ENCODE results near the gene APCDD1.

Gene APCDD1

GRCh38 chr18:10514601-10515000 lies 60.2 kb downstream of the APCDD1 start:
- no peak for DNase-seq
- ChIA-PET POLR2A (no interaction called here), CTCF (interaction anchor here (1.2 to 1.8 kb wide), 4 partner anchors 24 to 543 kb away, joined by 4 to 6 read pairs (median 6); no protein-coding TSS in a partner anchor)
- Histone ChIP-seq H3K27me3 (replicated peaks in 2 of 5; ENCODE audit: control insufficient read depth in 4 of 5, insufficient read depth in 5 of 5, low read length in 4 of 5) (no peaks in the 10 kb centered on the region), H3K27ac (ENCODE audit: insufficient read depth in 1 of 2, low read depth in 1 of 2, low read length in 2 of 2, poor library complexity in 1 of 2, severe bottlenecking in 2 of 2) (no peak overlapping the region), H3K36me3 (ENCODE audit: control insufficient read depth in 4 of 4, insufficient read depth in 4 of 4, low read length in 3 of 4) (no peaks in the 10 kb centered on the region), H3K9me3 (ENCODE audit: control extremely low read depth in 1 of 5, control insufficient read depth in 4 of 5, insufficient read depth in 2 of 5, low read depth in 1 of 5, low read length in 4 of 5) (peaks cover 0 to 3% (median 0%) of the 10 kb centered on the region in 5 experiments), H3K4me3 (ENCODE audit: control insufficient read depth in 1 of 7, extremely low read depth in 1 of 7, insufficient read depth in 4 of 7, low read depth in 2 of 7, low read length in 6 of 7) (no peak overlapping the region), H3K4me1 (ENCODE audit: control extremely low read depth in 1 of 4, control insufficient read depth in 4 of 4, insufficient read depth in 4 of 4, low read length in 3 of 4) (peaks cover 0 to 20% (median 14%) of the 10 kb centered on the region in 4 experiments)

GRCh38 chr18:10515456-10515855 lies 61.0 kb downstream of the APCDD1 start:
- Histone ChIP-seq H3K27me3 (replicated peaks in 2 of 5; ENCODE audit: control insufficient read depth in 4 of 5, insufficient read depth in 5 of 5, low read length in 4 of 5) (no peaks in the 10 kb centered on the region), H3K36me3 (ENCODE audit: control insufficient read depth in 4 of 4, insufficient read depth in 4 of 4, low read length in 3 of 4) (no peaks in the 10 kb centered on the region), H3K9me3 (ENCODE audit: control extremely low read depth in 1 of 5, control insufficient read depth in 4 of 5, insufficient read depth in 2 of 5, low read depth in 1 of 5, low read length in 4 of 5) (peaks cover 0 to 3% (median 0%) of the 10 kb centered on the region in 5 experiments), H3K4me1 (ENCODE audit: control extremely low read depth in 1 of 4, control insufficient read depth in 4 of 4, insufficient read depth in 4 of 4, low read length in 3 of 4) (peaks cover 0 to 24% (median 15%) of the 10 kb centered on the region in 4 experiments), H3K4me3 (ENCODE audit: control insufficient read depth in 1 of 7, extremely low read depth in 1 of 7, insufficient read depth in 4 of 7, low read depth in 2 of 7, low read length in 6 of 7) (no peak overlapping the region), H3K27ac (ENCODE audit: insufficient read depth in 1 of 2, low read depth in 1 of 2, low read length in 2 of 2, poor library complexity in 1 of 2, severe bottlenecking in 2 of 2) (no peak overlapping the region)
- POLR2A ChIA-PET: no interaction called here
- WGBS (ENCODE audit: insufficient coverage): 52% methylated on average over 3 of the region's 4 CpGs
- CTCF ChIA-PET: interaction anchor here (1.6 to 2.5 kb wide), 5 partner anchors 10 to 544 kb away, joined by 4 to 7 read pairs (median 6); partner anchors contain the start of gene NAPG
- DNase-seq: peak in 1 of 3 donors; percentile 25

- DNase-seq: no peak
- WGBS (ENCODE audit: insufficient coverage): 100% methylated on average over 2 of the region's 2 CpGs
- Histone ChIP-seq H3K27me3 (replicated peaks in 2 of 5; ENCODE audit: control insufficient read depth in 4 of 5, insufficient read depth in 5 of 5, low read length in 4 of 5) (no peaks in the 10 kb centered on the region), H3K4me3 (ENCODE audit: control insufficient read depth in 1 of 7, extremely low read depth in 1 of 7, insufficient read depth in 4 of 7, low read depth in 2 of 7, low read length in 6 of 7) (no peak overlapping the region), H3K27ac (ENCODE audit: insufficient read depth in 1 of 2, low read depth in 1 of 2, low read length in 2 of 2, poor library complexity in 1 of 2, severe bottlenecking in 2 of 2) (no peak overlapping the region), H3K9me3 (ENCODE audit: control extremely low read depth in 1 of 5, control insufficient read depth in 4 of 5, insufficient read depth in 2 of 5, low read depth in 1 of 5, low read length in 4 of 5) (peaks cover 0 to 3% (median 0%) of the 10 kb centered on the region in 5 experiments), H3K4me1 (ENCODE audit: control extremely low read depth in 1 of 4, control insufficient read depth in 4 of 4, insufficient read depth in 4 of 4, low read length in 3 of 4) (peaks cover 0 to 24% (median 15%) of the 10 kb centered on the region in 4 experiments), H3K36me3 (ENCODE audit: control insufficient read depth in 4 of 4, insufficient read depth in 4 of 4, low read length in 3 of 4) (no peaks in the 10 kb centered on the region)
- POLR2A ChIA-PET: no interaction called here
- CTCF ChIA-PET: interaction anchor here (1.7 to 2.5 kb wide), 4 partner anchors 9 to 544 kb away, joined by 4 to 7 read pairs (median 6); partner anchors contain the start of gene NAPG
Measured at GRCh38 chr18:10516078-10516477, 61.6 kb downstream of the APCDD1 start.

GRCh38 chr18:10518595-10519255 lies 64.3 kb downstream of the APCDD1 start:
- Histone ChIP-seq H3K27ac (ENCODE audit: insufficient read depth in 1 of 2, low read depth in 1 of 2, low read length in 2 of 2, poor library complexity in 1 of 2, severe bottlenecking in 2 of 2) (no peak overlapping the region), H3K36me3 (ENCODE audit: control insufficient read depth in 4 of 4, insufficient read depth in 4 of 4, low read length in 3 of 4) (no peaks in the 10 kb centered on the region), H3K4me1 (ENCODE audit: control extremely low read depth in 1 of 4, control insufficient read depth in 4 of 4, insufficient read depth in 4 of 4, low read length in 3 of 4) (peaks cover 0 to 24% (median 15%) of the 10 kb centered on the region in 4 experiments), H3K9me3 (ENCODE audit: control extremely low read depth in 1 of 5, control insufficient read depth in 4 of 5, insufficient read depth in 2 of 5, low read depth in 1 of 5, low read length in 4 of 5) (peaks cover 0 to 3% (median 0%) of the 10 kb centered on the region in 5 experiments), H3K4me3 (ENCODE audit: control insufficient read depth in 1 of 7, extremely low read depth in 1 of 7, insufficient read depth in 4 of 7, low read depth in 2 of 7, low read length in 6 of 7) (no peak overlapping the region), H3K27me3 (replicated peaks in 2 of 5; ENCODE audit: control insufficient read depth in 4 of 5, insufficient read depth in 5 of 5, low read length in 4 of 5) (no peaks in the 10 kb centered on the region)
- DNase-seq: peak; percentile 31 to 49 (median 46)
- POLR2A ChIA-PET: no interaction called here
- CTCF ChIA-PET: interaction anchor here (0.6 to 4.6 kb wide), 24 partner anchors 8 to 647 kb away, joined by 3 to 113 read pairs (median 4); no protein-coding TSS in a partner anchor
- 31% methylated on average over 8 of the region's 12 CpGs for WGBS (ENCODE audit: insufficient coverage)

- CTCF ChIA-PET: interaction anchor here (0.7 to 4.6 kb wide), 19 partner anchors 10 to 569 kb away, joined by 3 to 113 read pairs (median 3); no protein-coding TSS in a partner anchor
- WGBS (ENCODE audit: insufficient coverage): no CpG with 5 or more reads among the region's 2 CpGs
- no peak overlapping the region for H3K27ac ChIP-seq (ENCODE audit: insufficient read depth in 1 of 2, low read depth in 1 of 2, low read length in 2 of 2, poor library complexity in 1 of 2, severe bottlenecking in 2 of 2)
- peaks cover 0 to 3% (median 0%) of the 10 kb centered on the region in 5 experiments for H3K9me3 ChIP-seq (ENCODE audit: control extremely low read depth in 1 of 5, control insufficient read depth in 4 of 5, insufficient read depth in 2 of 5, low read depth in 1 of 5, low read length in 4 of 5)
- no peak overlapping the region for H3K4me3 ChIP-seq (ENCODE audit: control insufficient read depth in 1 of 7, extremely low read depth in 1 of 7, insufficient read depth in 4 of 7, low read depth in 2 of 7, low read length in 6 of 7)
- DNase-seq: no peak
- no peaks in the 10 kb centered on the region for H3K36me3 ChIP-seq (ENCODE audit: control insufficient read depth in 4 of 4, insufficient read depth in 4 of 4, low read length in 3 of 4)
- peaks cover 0 to 24% (median 15%) of the 10 kb centered on the region in 4 experiments for H3K4me1 ChIP-seq (ENCODE audit: control extremely low read depth in 1 of 4, control insufficient read depth in 4 of 4, insufficient read depth in 4 of 4, low read length in 3 of 4)
- no peaks in the 10 kb centered on the region for H3K27me3 ChIP-seq (replicated peaks in 2 of 5; ENCODE audit: control insufficient read depth in 4 of 5, insufficient read depth in 5 of 5, low read length in 4 of 5)
- POLR2A ChIA-PET: no interaction called here
Measured at GRCh38 chr18:10519366-10519765, 64.9 kb downstream of the APCDD1 start.

GRCh38 chr18:10519999-10520935 lies 65.8 kb downstream of the APCDD1 start:
- 32% methylated on average over 13 of the region's 17 CpGs for WGBS (ENCODE audit: insufficient coverage)
- ChIA-PET CTCF (interaction anchor here (0.7 to 4.6 kb wide), 14 partner anchors 11 to 549 kb away, joined by 3 to 113 read pairs (median 4); no protein-coding TSS in a partner anchor), POLR2A (no interaction called here)
- Histone ChIP-seq H3K9me3 (ENCODE audit: control extremely low read depth in 1 of 5, control insufficient read depth in 4 of 5, insufficient read depth in 2 of 5, low read depth in 1 of 5, low read length in 4 of 5) (peaks cover 0 to 3% (median 0%) of the 10 kb centered on the region in 5 experiments), H3K4me1 (ENCODE audit: control extremely low read depth in 1 of 4, control insufficient read depth in 4 of 4, insufficient read depth in 4 of 4, low read length in 3 of 4) (peaks cover 0 to 24% (median 15%) of the 10 kb centered on the region in 4 experiments), H3K27me3 (replicated peaks in 2 of 5; ENCODE audit: control insufficient read depth in 4 of 5, insufficient read depth in 5 of 5, low read length in 4 of 5) (no peaks in the 10 kb centered on the region), H3K36me3 (ENCODE audit: control insufficient read depth in 4 of 4, insufficient read depth in 4 of 4, low read length in 3 of 4) (no peaks in the 10 kb centered on the region), H3K4me3 (ENCODE audit: control insufficient read depth in 1 of 7, extremely low read depth in 1 of 7, insufficient read depth in 4 of 7, low read depth in 2 of 7, low read length in 6 of 7) (no peak overlapping the region), H3K27ac (ENCODE audit: insufficient read depth in 1 of 2, low read depth in 1 of 2, low read length in 2 of 2, poor library complexity in 1 of 2, severe bottlenecking in 2 of 2) (no peak overlapping the region)
- DNase-seq: peak; percentile 88 to 92 (median 91)
